NT2/D1 (cell line): ENCODE data around the gene FYTTD1.

ENCODE experiments used
- SUZ12 ChIP-seq: IDR thresholded peaks from 2 replicates; pipeline ENCODE4 v1.6.1; 2011; ENCODE audit not compliant: insufficient read length, insufficient read depth; ENCODE audit errors: extremely low read depth
- YY1 ChIP-seq: IDR thresholded peaks from 2 replicates; pipeline ENCODE4 v1.6.1; 2011; ENCODE audit not compliant: insufficient read length, insufficient read depth
- ZNF274 ChIP-seq: IDR thresholded peaks from 2 replicates; pipeline ENCODE4 v1.6.1; 2011; ENCODE audit warnings: mild to moderate bottlenecking, low read depth, low read length

DNA sequence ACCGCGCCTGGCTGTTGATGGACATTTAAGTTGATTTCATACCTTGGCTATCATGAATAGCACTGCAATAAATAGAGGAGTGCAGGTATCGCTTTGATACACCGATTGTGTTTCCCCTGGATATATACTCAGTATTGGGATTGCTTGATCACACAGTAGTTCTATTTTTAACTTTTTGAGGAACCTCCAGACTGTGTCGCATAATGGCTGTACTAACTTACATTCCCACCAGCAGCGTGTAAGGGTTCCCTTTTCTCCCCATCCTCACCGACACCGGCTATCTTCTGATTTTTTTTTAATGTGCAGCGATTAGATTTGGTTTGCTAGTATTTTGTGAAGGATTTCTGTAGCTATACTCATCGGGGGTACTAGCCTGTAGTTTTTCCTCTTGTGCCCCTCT is 29.0 kb upstream of the FYTTD1 start:
- no peak for TF ChIP-seq YY1
- TF ChIP-seq ZNF274 = no peak
- no peak for TF ChIP-seq SUZ12
